Parathyroid adenoma (tissue), 2 donors: ENCODE data around the gene CPEB4.

Experiments
- H2AFZ ChIP-seq: fragments of 300-600 bp; sonication (generic); one replicate; pipeline ENCODE4 v1.7.0; 2017; ENCODE audit warnings: antibody characterized with exemption, mild to moderate bottlenecking
- H3K27ac ChIP-seq: fragments of 300-600 bp; sonication (generic); one replicate; pipeline ENCODE4 v1.7.0; 2017
- H3K27me3 ChIP-seq: fragments of 300-600 bp; sonication (generic); one replicate; pipeline ENCODE4 v1.7.0; 2017; ENCODE audit warnings: low read length; ENCODE audit not compliant: control insufficient read depth, insufficient read depth
- H3K36me3 ChIP-seq: fragments of 300-600 bp; sonication (generic); one replicate; pipeline ENCODE4 v1.7.0; 2017; ENCODE audit warnings: low read length; ENCODE audit not compliant: control insufficient read depth, insufficient read depth
- H3K4me1 ChIP-seq: fragments of 300-600 bp; sonication (generic); one replicate; pipeline ENCODE4 v1.7.0; 2017; ENCODE audit warnings: control low read depth
- H3K4me2 ChIP-seq: fragments of 300-600 bp; sonication (generic); one replicate; pipeline ENCODE4 v1.7.0; 2017; ENCODE audit warnings: low read length
- H3K4me3 ChIP-seq: fragments of 300-600 bp; sonication (generic); one replicate; pipeline ENCODE4 v1.7.0; 2017; ENCODE audit warnings: low read depth, low read length
- H3K79me2 ChIP-seq: fragments of 300-600 bp; sonication (generic); one replicate; pipeline ENCODE4 v1.7.0; 2017; ENCODE audit warnings: control low read depth
- H3K9ac ChIP-seq: fragments of 300-600 bp; sonication (generic); one replicate; pipeline ENCODE4 v1.7.0; 2017; ENCODE audit warnings: mild to moderate bottlenecking
- H3K9me3 ChIP-seq: fragments of 300-600 bp; sonication (generic); one replicate; pipeline ENCODE4 v1.7.0; 2017; ENCODE audit warnings: low read length; ENCODE audit not compliant: control insufficient read depth
- CTCF ChIP-seq: fragments of 300-600 bp; sonication (generic); IDR thresholded peaks from one replicate; pipeline ENCODE4 v1.7.0; 2017; ENCODE audit warnings: antibody characterized with exemption, mild to moderate bottlenecking
- donor health status: primary hyperparathyroidism.

Gene CPEB4

GRCh38 chr5:173972607-173972924 lies 84.4 kb downstream of the CPEB4 start:
- Histone ChIP-seq H3K4me1 (peaks cover 6% of the 10 kb centered on the region), H3K27me3 (no peaks in the 10 kb centered on the region), H2AFZ (peak overlapping the region; percentile 95), H3K36me3 (no peaks in the 10 kb centered on the region), H3K27ac (peak overlapping the region; percentile 74), H3K4me3 (peak overlapping the region; percentile 64), H3K4me2 (peak overlapping the region; percentile 92), H3K9me3 (no peaks in the 10 kb centered on the region), H3K79me2 (peaks cover 10% of the 10 kb centered on the region), H3K9ac (no peak overlapping the region)
- TF ChIP-seq CTCF: no peak

GRCh38 chr5:173972925-173973615 lies 84.9 kb downstream of the CPEB4 start:
- no peaks in the 10 kb centered on the region for H3K36me3 ChIP-seq
- H3K4me1 ChIP-seq: peaks cover 6% of the 10 kb centered on the region
- TF ChIP-seq CTCF: peak; percentile 90
- H3K79me2 ChIP-seq: peaks cover 10% of the 10 kb centered on the region
- peak overlapping the region; percentile 64 for H3K4me3 ChIP-seq
- H3K4me2 ChIP-seq: peak overlapping the region; percentile 92
- H3K9me3 ChIP-seq: no peaks in the 10 kb centered on the region
- H3K27ac ChIP-seq: peak overlapping the region; percentile 74
- H3K27me3 ChIP-seq: no peaks in the 10 kb centered on the region
- H3K9ac ChIP-seq: peak overlapping the region; percentile 13
- H2AFZ ChIP-seq: peak overlapping the region; percentile 95

GRCh38 chr5:173973616-173973969 lies 85.4 kb downstream of the CPEB4 start:
- Histone ChIP-seq H3K9ac (peak overlapping the region; percentile 13), H3K4me3 (peak overlapping the region; percentile 64), H3K4me1 (peaks cover 6% of the 10 kb centered on the region), H3K27me3 (no peaks in the 10 kb centered on the region), H3K4me2 (peak overlapping the region; percentile 92), H2AFZ (peak overlapping the region; percentile 95), H3K27ac (peak overlapping the region; percentile 74), H3K36me3 (no peaks in the 10 kb centered on the region), H3K9me3 (no peaks in the 10 kb centered on the region), H3K79me2 (peaks cover 10% of the 10 kb centered on the region)
- no peak for TF ChIP-seq CTCF

- H3K9ac ChIP-seq: no peak overlapping the region
- peaks cover 6% of the 10 kb centered on the region for H3K4me1 ChIP-seq
- no peak for TF ChIP-seq CTCF
- H3K79me2 ChIP-seq: peaks cover 10% of the 10 kb centered on the region
- no peak overlapping the region for H3K4me3 ChIP-seq
- no peaks in the 10 kb centered on the region for H3K36me3 ChIP-seq
- H3K27me3 ChIP-seq: no peaks in the 10 kb centered on the region
- peak overlapping the region; percentile 28 for H2AFZ ChIP-seq
- no peaks in the 10 kb centered on the region for H3K9me3 ChIP-seq
- H3K27ac ChIP-seq: no peak overlapping the region
- H3K4me2 ChIP-seq: no peak overlapping the region
These were observed 86.6 kb downstream of the CPEB4 start for GRCh38 chr5:173974688-173975239.
